NT2/D1 (cell line): ENCODE data around the gene FARP1.

Experiments used
- SUZ12 ChIP-seq: IDR thresholded peaks from 2 replicates; pipeline ENCODE4 v1.6.1; 2011; ENCODE audit not compliant: insufficient read length, insufficient read depth; ENCODE audit errors: extremely low read depth
- YY1 ChIP-seq: IDR thresholded peaks from 2 replicates; pipeline ENCODE4 v1.6.1; 2011; ENCODE audit not compliant: insufficient read length, insufficient read depth

GRCh38 chr13:98462946-98463345 lies 320.1 kb downstream of the FARP1 start:
- no peak for TF ChIP-seq YY1
- TF ChIP-seq SUZ12 = no peak
